GM13976 (cell line): ENCODE results near the gene ASPSCR1.

Experiments used
- DNase-seq: peaks from one replicate; pipeline ENCODE4 v3.0.0; 2012; ENCODE audit warnings: low spot score
- CTCF ChIP-seq: IDR thresholded peaks from 2 replicates; pipeline ENCODE4 v1.5.1; 2012; ENCODE audit warnings: borderline replicate concordance, mild to moderate bottlenecking; ENCODE audit not compliant: insufficient read depth; ENCODE audit errors: extremely low read depth, missing control alignments, control extremely low read depth
- in situ Hi-C: fragments of 300-500 bp; cut with MboI; formaldehyde crosslinking; loops from one replicate; pipeline ENCODE4 v1.12.0; 2022; ENCODE audit warnings: low sequenced_read_pairs, mixed read lengths, inconsistent platforms; ENCODE audit not compliant: unreplicated experiment

The ASPSCR1 gene

GRCh38 chr17:81987161-81987770 is 9.8 kb downstream of the ASPSCR1 start:
- in situ Hi-C loops: no loop called here
- DNase-seq: no peak
- TF ChIP-seq CTCF: no peak

GRCh38 chr17:81990836-81991683 is 13.6 kb downstream of the ASPSCR1 start:
- TF ChIP-seq CTCF: no peak
- DNase-seq: no peak
- in situ Hi-C loops: no loop called here

- no peak for DNase-seq
- TF ChIP-seq CTCF: no peak
- in situ Hi-C loops: no loop called here
Measured at GRCh38 chr17:81991684-81992305, 14.4 kb downstream of the ASPSCR1 start.

- no peak for TF ChIP-seq CTCF
- in situ Hi-C loops: no loop called here
- DNase-seq: no peak
Measured at GRCh38 chr17:81992306-81993102, 15.1 kb downstream of the ASPSCR1 start.

GRCh38 chr17:81993729-81994592 is 16.5 kb downstream of the ASPSCR1 start:
- no peak for DNase-seq
- no peak for TF ChIP-seq CTCF
- in situ Hi-C loops: no loop called here
